HCT116 (cell line): Measurements from ENCODE around the gene TBC1D2B.

ENCODE experiments used
- MAX ChIP-seq: IDR thresholded peaks from 2 replicates; pipeline ENCODE4 v1.6.1; 2012
- POLR2AphosphoS5 ChIP-seq: IDR thresholded peaks from 2 replicates; pipeline ENCODE4 v1.6.1; 2011; ENCODE audit warnings: mild to moderate bottlenecking, low read depth, low read length, moderate library complexity
- RAD21 ChIP-seq: IDR thresholded peaks from 2 replicates; pipeline ENCODE4 v1.6.1; 2012; ENCODE audit warnings: low read depth, mild to moderate bottlenecking

GRCh38 chr15:78001656-78002055, 75.9 kb downstream of the TBC1D2B start:
- TF ChIP-seq POLR2AphosphoS5 (no peak), MAX (no peak), RAD21 (no peak)
